Tibial nerve (tissue), 4 donors: ENCODE measurements around the gene C1orf116. TPM values are rescaled to one million over a fixed set of nuclear protein-coding genes. Genes with fewer than 3 reads are reported as not detected.
A peak's percentile ranks its signal among the peaks of the same experiment; 100 is the strongest.

ENCODE experiments used
- DNase-seq, 2 donors: peaks; one replicate each; pipeline ENCODE4 v3.0.0-alpha.2; 2019; ENCODE audit warnings: low spot score in 2 of 2
- H3K27ac ChIP-seq, 4 donors: fragments of 200-600 bp; sonication (generic) in 3 of 4; one replicate each; pipeline ENCODE4 v1.5.1; 2017 to 2019; ENCODE audit warnings: mild to moderate bottlenecking in 1 of 4
- H3K27me3 ChIP-seq, 2 donors: fragments of 200-600 bp; sonication (generic) in 1 of 2; one replicate each; pipeline versions ENCODE4 v1.5.1 to v1.6.0; 2017 to 2019
- H3K36me3 ChIP-seq, 3 donors: fragments of 200-600 bp; sonication (generic); one replicate each; pipeline ENCODE4 v1.5.1; 2018 to 2019
- H3K4me1 ChIP-seq, 4 donors: fragments of 200-600 bp; sonication (generic) in 3 of 4; one replicate each; pipeline ENCODE4 v1.5.1; 2017 to 2019
- H3K4me3 ChIP-seq, 4 donors: fragments of 200-600 bp; sonication (generic) in 3 of 4; one replicate each; pipeline ENCODE4 v1.5.1; 2017 to 2019; ENCODE audit warnings: mild to moderate bottlenecking in 1 of 4, moderate library complexity in 1 of 4
- H3K9me3 ChIP-seq, 4 donors: fragments of 200-600 bp; sonication (generic) in 3 of 4; one replicate each; pipeline ENCODE4 v1.5.1; 2017 to 2019
- EP300 ChIP-seq, 2 donors: sonication (generic); formaldehyde crosslinking; IDR thresholded peaks; one replicate each; pipeline ENCODE4 v1.6.1; 2017; ENCODE audit warnings: antibody characterized with exemption in 2 of 2, mild to moderate bottlenecking in 1 of 2
- POLR2A ChIP-seq, 2 donors: fragments of 450-650 bp; IDR thresholded peaks; one replicate each; pipeline ENCODE4 v1.6.1; 2017; ENCODE audit warnings: antibody characterized with exemption in 2 of 2, mild to moderate bottlenecking in 2 of 2, moderate library complexity in 2 of 2
- WGBS, 2 donors: methylation state at CpG; one replicate each; pipeline ENCODE4 v1.1.5; 2018; 5-methylcytosine and 5-hydroxymethylcytosine counted together
- total RNA-seq, 4 donors: library from RNA; depleted of rRNA; stranded (reverse); fragments of >200 nt; gene quantifications; one replicate each; pipeline ENCODE4 v1.1.0, GENCODE V29; 2016
- TF ChIP-seq, protein P1 (sequence below), 5 experiments: fragments of 200-600 bp in 3 of 5; fragments of 450-650 bp in 2 of 5; sonication (generic) in 3 of 5; IDR thresholded peaks; one replicate each; pipeline ENCODE4 v1.5.1; 2016 to 2019; ENCODE audit warnings: antibody characterized with exemption in 5 of 5, mild to moderate bottlenecking in 3 of 5, moderate library complexity in 2 of 5

Gene C1orf116
- total RNA-seq, 4 donors from 2014 or later: 0.44 TPM; not detected in 3

DNA sequence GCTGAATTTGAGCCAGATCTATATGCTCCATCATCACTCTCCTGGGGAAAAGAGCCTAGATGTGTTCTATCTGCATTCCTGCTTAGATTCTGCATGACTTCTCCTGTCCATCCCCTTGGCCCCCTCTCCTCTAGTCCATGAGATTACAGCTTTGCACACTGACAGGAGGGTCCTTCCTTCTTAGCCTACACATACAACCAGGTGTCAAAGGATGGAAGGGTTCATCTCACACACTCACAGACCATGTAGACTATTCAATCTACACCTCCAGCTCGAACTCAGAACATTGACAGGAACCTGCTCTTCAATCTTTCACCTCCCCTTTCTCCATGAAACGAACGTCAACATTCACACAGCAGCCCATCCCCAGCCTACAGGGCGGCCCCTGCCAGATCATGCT, 13.8 kb downstream of the C1orf116 start:
- Histone ChIP-seq H3K9me3 (no peaks in the 10 kb centered on the region), H3K27me3 (no peaks in the 10 kb centered on the region), H3K27ac (no peak overlapping the region), H3K4me3 (no peak overlapping the region), H3K4me1 (peaks cover 0 to 28% (median 0%) of the 10 kb centered on the region in 4 donors), H3K36me3 (no peaks in the 10 kb centered on the region)
- TF ChIP-seq, protein P1, sequence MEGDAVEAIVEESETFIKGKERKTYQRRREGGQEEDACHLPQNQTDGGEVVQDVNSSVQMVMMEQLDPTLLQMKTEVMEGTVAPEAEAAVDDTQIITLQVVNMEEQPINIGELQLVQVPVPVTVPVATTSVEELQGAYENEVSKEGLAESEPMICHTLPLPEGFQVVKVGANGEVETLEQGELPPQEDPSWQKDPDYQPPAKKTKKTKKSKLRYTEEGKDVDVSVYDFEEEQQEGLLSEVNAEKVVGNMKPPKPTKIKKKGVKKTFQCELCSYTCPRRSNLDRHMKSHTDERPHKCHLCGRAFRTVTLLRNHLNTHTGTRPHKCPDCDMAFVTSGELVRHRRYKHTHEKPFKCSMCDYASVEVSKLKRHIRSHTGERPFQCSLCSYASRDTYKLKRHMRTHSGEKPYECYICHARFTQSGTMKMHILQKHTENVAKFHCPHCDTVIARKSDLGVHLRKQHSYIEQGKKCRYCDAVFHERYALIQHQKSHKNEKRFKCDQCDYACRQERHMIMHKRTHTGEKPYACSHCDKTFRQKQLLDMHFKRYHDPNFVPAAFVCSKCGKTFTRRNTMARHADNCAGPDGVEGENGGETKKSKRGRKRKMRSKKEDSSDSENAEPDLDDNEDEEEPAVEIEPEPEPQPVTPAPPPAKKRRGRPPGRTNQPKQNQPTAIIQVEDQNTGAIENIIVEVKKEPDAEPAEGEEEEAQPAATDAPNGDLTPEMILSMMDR (IDR thresholded peaks at IDR 0.05): no peak
- no peak for TF ChIP-seq EP300 (IDR thresholded peaks at IDR 0.05)
- no peak for TF ChIP-seq POLR2A (IDR thresholded peaks at IDR 0.05)
- DNase-seq: no peak
- WGBS, 2 donors: 88 to 91% methylated on average over 4 of the region's 4 CpGs

DNA sequence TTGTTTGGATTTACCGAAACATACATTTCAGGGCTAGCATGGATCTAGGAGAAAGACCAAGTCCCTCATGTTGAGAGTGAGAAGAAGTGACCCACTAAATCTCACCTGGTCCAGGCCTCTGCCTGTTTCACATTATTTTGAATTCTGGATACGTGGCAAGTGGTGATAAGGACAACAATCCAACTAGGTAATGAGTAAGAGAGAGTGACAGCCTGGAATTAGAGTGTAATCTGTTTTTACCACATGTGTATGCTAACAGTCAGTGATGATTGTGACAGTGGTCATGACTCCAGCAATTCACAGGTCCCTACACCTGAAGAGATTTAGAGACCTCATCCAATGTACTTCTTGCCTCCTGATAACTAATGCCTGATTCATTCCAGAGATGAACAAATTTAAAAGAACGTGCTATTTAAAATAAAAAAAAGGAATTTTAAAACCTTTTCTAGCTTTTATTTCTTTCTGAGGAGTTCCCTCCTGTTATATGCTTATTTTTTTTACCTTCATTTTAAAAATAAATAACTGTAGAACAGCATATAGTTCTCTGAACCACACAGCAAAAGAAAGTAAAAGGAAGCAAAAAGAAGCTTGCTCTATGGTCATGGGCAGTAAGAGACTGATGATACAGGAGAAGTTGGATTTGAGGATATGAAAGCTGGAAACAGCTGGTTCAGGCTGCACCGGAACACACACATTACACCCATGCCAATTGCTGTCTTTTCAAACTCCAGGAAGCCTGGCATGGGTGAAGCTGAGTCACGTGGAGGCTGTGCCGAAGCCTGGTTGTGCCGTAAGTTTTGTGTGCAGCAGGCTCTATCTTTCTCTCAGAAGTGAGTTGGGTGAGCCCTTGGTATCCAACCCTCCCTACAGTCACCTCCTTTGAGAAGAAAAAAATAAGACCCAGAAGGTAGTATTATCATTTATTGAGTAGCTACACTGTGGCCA, 14.7 kb downstream of the C1orf116 start:
- Histone ChIP-seq H3K27ac (no peak overlapping the region), H3K36me3 (no peaks in the 10 kb centered on the region), H3K4me3 (no peak overlapping the region), H3K4me1 (peaks cover 0 to 20% (median 0%) of the 10 kb centered on the region in 4 donors), H3K9me3 (no peaks in the 10 kb centered on the region), H3K27me3 (no peaks in the 10 kb centered on the region)
- 65 to 74% methylated on average over 7 of the region's 7 CpGs for WGBS, 2 donors
- peak in 1 of 2 donors; percentile 32 for DNase-seq
- TF ChIP-seq EP300 (IDR thresholded peaks at IDR 0.05): peak in 1 of 2 donors; percentile 67
- TF ChIP-seq, protein P1 (IDR thresholded peaks at IDR 0.05): no peak

DNA sequence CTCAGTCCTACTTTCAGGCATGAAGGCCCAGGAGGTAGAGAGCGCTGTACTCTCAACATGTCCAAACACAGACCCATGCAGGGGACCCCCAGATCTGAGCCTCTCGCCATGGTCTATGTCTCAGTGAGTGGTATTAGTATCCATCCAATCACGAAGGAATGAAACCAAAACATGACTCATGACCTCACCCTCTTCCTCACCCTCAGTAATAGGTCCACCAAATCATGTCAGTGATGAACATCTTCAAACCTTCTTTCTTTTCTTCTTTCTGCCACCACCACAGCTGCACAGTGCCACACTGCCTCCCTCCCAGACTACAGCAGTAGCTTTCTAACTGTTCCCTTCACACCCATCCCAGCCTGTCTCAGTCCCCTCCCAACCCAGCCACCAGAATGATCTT, 16.8 kb downstream of the C1orf116 start:
- Histone ChIP-seq H3K36me3 (no peaks in the 10 kb centered on the region), H3K4me3 (no peak overlapping the region), H3K4me1 (peaks cover 0 to 9% (median 0%) of the 10 kb centered on the region in 4 donors), H3K9me3 (no peaks in the 10 kb centered on the region), H3K27me3 (no peaks in the 10 kb centered on the region), H3K27ac (no peak overlapping the region)
- WGBS, 2 donors: 87 to 91% methylated on average over 3 of the region's 3 CpGs
- TF ChIP-seq EP300 (IDR thresholded peaks at IDR 0.05) (no peak), POLR2A (IDR thresholded peaks at IDR 0.05) (no peak)
- TF ChIP-seq, protein P1 (IDR thresholded peaks at IDR 0.05): no peak
- DNase-seq: no peak

- no peaks in the 10 kb centered on the region for H3K27me3 ChIP-seq
- H3K36me3 ChIP-seq: no peaks in the 10 kb centered on the region
- TF ChIP-seq POLR2A (IDR thresholded peaks at IDR 0.05) (no peak), EP300 (IDR thresholded peaks at IDR 0.05) (no peak)
- TF ChIP-seq, protein P1 (IDR thresholded peaks at IDR 0.05): no peak
- no peak overlapping the region for H3K4me3 ChIP-seq
- H3K4me1 ChIP-seq: peaks cover 0 to 15% (median 1%) of the 10 kb centered on the region in 4 donors
- 74 to 78% methylated on average over 3 of the region's 3 CpGs for WGBS, 2 donors
- no peaks in the 10 kb centered on the region for H3K9me3 ChIP-seq
- no peak for DNase-seq
- no peak overlapping the region for H3K27ac ChIP-seq
Observed at GRCh38 chr1:207014728-207015127, 17.8 kb downstream of the C1orf116 start.
